GM08714 (cell line): ENCODE measurements around the gene TTYH3.
"Not testable (repeated sequence)": the region's sequence is repeated elsewhere in the genome, so short reads cannot be mapped to it uniquely, and the experiment has no call there.

Experiments
- H3K4me3 ChIP-seq: fragments of 200-500 bp; sonication (Bioruptor generic); 2 replicates; pipeline ENCODE4 v1.5.1; 2014; ENCODE audit warnings: mild to moderate bottlenecking, low read length, inconsistent platforms
- ZNF274 ChIP-seq: IDR thresholded peaks from 2 replicates; pipeline ENCODE4 v1.6.1; 2012; ENCODE audit warnings: mild to moderate bottlenecking, low read depth, low read length

TTYH3 gene

GRCh38 chr7:2680256-2680655, 48.5 kb downstream of the TTYH3 start:
- H3K4me3 ChIP-seq = no peak overlapping the region
- no peak for TF ChIP-seq ZNF274

GRCh38 chr7:2680792-2681490, 49.2 kb downstream of the TTYH3 start:
- no peak overlapping the region for H3K4me3 ChIP-seq
- no peak for TF ChIP-seq ZNF274

- no peak overlapping the region for H3K4me3 ChIP-seq
- TF ChIP-seq ZNF274 = no peak
These were observed 50.4 kb downstream of the TTYH3 start for GRCh38 chr7:2681929-2682799.

GRCh38 chr7:2684501-2684900, 52.7 kb downstream of the TTYH3 start:
- no peak for TF ChIP-seq ZNF274
- no peak overlapping the region for H3K4me3 ChIP-seq

- no peak overlapping the region for H3K4me3 ChIP-seq
- no peak for TF ChIP-seq ZNF274
These were observed 54.3 kb downstream of the TTYH3 start for GRCh38 chr7:2686101-2686500.

- no peak for TF ChIP-seq ZNF274
- peak overlapping the region; percentile 50; the same call in 1 of the 2 replicates for H3K4me3 ChIP-seq
These were observed 55.6 kb downstream of the TTYH3 start for GRCh38 chr7:2687338-2687869.

GRCh38 chr7:2687881-2688318, 56.1 kb downstream of the TTYH3 start, which contains the start of gene AMZ1:
AMZ1 (plus strand) TSS chr7:2688202; CDS start chr7:2700452, 12,250 bp downstream.
- TF ChIP-seq ZNF274 = no peak
- H3K4me3 ChIP-seq = peak within 1 kb of the TSS; percentile 50; the same call in 1 of the 2 replicates

- peak overlapping the region; percentile 50; the same call in 1 of the 2 replicates for H3K4me3 ChIP-seq
- no peak for TF ChIP-seq ZNF274
These were observed 56.9 kb downstream of the TTYH3 start for GRCh38 chr7:2688409-2689342.

- peak overlapping the region; percentile 27; the same call in 1 of the 2 replicates for H3K4me3 ChIP-seq
- no peak for TF ChIP-seq ZNF274
These were observed 57.6 kb downstream of the TTYH3 start for GRCh38 chr7:2689343-2689847.

GRCh38 chr7:2689951-2690705, 58.3 kb downstream of the TTYH3 start:
- TF ChIP-seq ZNF274 = no peak
- peak overlapping the region; percentile 27; the same call in 1 of the 2 replicates for H3K4me3 ChIP-seq

GRCh38 chr7:2691011-2691707, 59.4 kb downstream of the TTYH3 start:
- no peak for TF ChIP-seq ZNF274
- H3K4me3 ChIP-seq = no peak overlapping the region

- H3K4me3 ChIP-seq = not testable (repeated sequence)
These were observed 60.2 kb downstream of the TTYH3 start for GRCh38 chr7:2691932-2692439.
